Activated CD8-positive, alpha-beta T cell treated with anti-CD3 and anti-CD28 coated beads for 36 hours (primary cell): ENCODE measurements around the gene NPDC1. TPM values are rescaled to one million over a fixed set of nuclear protein-coding genes. Genes with fewer than 3 reads are reported as not detected.

Source experiments
- ATAC-seq: fragments of 200-7000 bp; cut with Tn5 transposase; one replicate; pipeline ENCODE4 v1.10.0; 2021; ENCODE audit warnings: mild to moderate bottlenecking, moderate library complexity
- CTCF ChIA-PET: fragments of 350-600 bp; sonication (Branson Sonifier 250); formaldehyde crosslinking; loops from one replicate; lab custom pipeline; 2021; ENCODE audit warnings: antibody characterized with exemption; lab: Charles Lee
- POLR2A ChIA-PET: fragments of 350-600 bp; sonication (Branson Sonifier 250); formaldehyde crosslinking; loops from one replicate; lab custom pipeline; 2021; ENCODE audit warnings: antibody characterized with exemption; lab: Charles Lee
- DNase-seq: peaks from one replicate; pipeline ENCODE4 v3.0.0-alpha.2; 2020
- H3K27ac Mint-ChIP-seq: one replicate; pipeline ENCODE4 v1.8.0; 2021; ENCODE audit warnings: mild to moderate bottlenecking, mixed read lengths
- H3K27me3 Mint-ChIP-seq: one replicate; pipeline ENCODE4 v1.8.0; 2021; ENCODE audit warnings: mixed read lengths
- H3K36me3 Mint-ChIP-seq: one replicate; pipeline ENCODE4 v1.8.0; 2021; ENCODE audit warnings: low read depth, mixed read lengths
- H3K4me1 Mint-ChIP-seq: one replicate; pipeline ENCODE4 v1.8.0; 2021; ENCODE audit warnings: low read depth, mixed read lengths
- H3K4me3 Mint-ChIP-seq: one replicate; pipeline ENCODE4 v1.8.0; 2021; ENCODE audit warnings: mild to moderate bottlenecking, moderate library complexity, mixed read lengths
- H3K9me3 Mint-ChIP-seq: one replicate; pipeline ENCODE4 v1.8.0; 2021; ENCODE audit warnings: mixed read lengths
- intact Hi-C: fragments of 100-400 bp; cut with micrococcal nuclease; formaldehyde crosslinking; loops from one replicate; pipeline ENCODE4 v1.10.0; 2022
- total RNA-seq, 2 experiments: library from RNA; stranded (reverse); gene quantifications; one replicate each; pipeline ENCODE4 v1.2.3, GENCODE V29; 2021
- TF ChIP-seq, protein P1 (sequence below): fragments of 200-600 bp; IDR thresholded peaks from one replicate; pipeline ENCODE4 v1.8.0; 2022; ENCODE audit warnings: antibody characterized with exemption, mild to moderate bottlenecking

NPDC1 gene
- total RNA-seq, 2 experiments from 2014 or later, result 18.2 to 21.2 TPM

DNA sequence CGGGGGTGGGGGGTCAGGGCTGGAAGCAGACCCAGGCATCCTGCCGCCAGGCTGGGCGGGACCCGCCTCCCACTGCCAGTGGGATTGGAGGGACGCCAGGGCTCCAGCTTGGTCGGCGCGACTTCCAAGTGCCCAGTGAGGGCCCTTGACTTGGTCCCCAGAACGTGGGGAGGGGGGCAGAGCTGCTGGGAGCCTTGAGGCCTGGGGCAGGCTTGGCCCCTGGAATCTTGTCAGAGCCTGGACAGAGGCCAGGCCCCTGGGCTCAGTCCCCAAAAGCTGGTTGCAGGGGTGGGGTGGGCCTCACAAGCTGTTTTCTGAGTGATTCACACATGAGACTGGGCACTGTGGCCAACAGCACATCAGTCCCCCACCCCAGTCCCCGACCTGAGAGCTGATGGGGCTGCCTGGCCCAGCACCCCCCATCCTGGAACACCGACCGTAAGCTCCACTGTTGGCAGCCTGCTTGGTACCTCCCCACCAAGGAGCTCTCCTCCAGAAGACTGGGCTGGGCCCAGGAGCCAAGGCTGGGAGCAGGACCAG lies 50.1 kb downstream of the NPDC1 start:
- DNase-seq, result no peak
- no peak for ATAC-seq
- ChIA-PET CTCF (interaction anchor here (1.3 to 2.5 kb wide), 3 partner anchors 33 to 48 kb away, joined by 7 to 13 read pairs (median 11); partner anchors contain the start of gene ABCA2), POLR2A (interaction anchor here (0.6 to 0.7 kb wide), 2 partner anchors 9 to 1119 kb away, joined by 3 read pairs; no protein-coding TSS in a partner anchor)
- peaks cover 6% of the 10 kb centered on the region for H3K36me3 Mint-ChIP-seq
- intact Hi-C loops, result no loop called here
- H3K27ac Mint-ChIP-seq, result peak overlapping the region; percentile 49
- no peak overlapping the region for H3K4me3 Mint-ChIP-seq
- no peaks in the 10 kb centered on the region for H3K9me3 Mint-ChIP-seq
- peaks cover 5% of the 10 kb centered on the region for H3K27me3 Mint-ChIP-seq
- TF ChIP-seq, protein P1, sequence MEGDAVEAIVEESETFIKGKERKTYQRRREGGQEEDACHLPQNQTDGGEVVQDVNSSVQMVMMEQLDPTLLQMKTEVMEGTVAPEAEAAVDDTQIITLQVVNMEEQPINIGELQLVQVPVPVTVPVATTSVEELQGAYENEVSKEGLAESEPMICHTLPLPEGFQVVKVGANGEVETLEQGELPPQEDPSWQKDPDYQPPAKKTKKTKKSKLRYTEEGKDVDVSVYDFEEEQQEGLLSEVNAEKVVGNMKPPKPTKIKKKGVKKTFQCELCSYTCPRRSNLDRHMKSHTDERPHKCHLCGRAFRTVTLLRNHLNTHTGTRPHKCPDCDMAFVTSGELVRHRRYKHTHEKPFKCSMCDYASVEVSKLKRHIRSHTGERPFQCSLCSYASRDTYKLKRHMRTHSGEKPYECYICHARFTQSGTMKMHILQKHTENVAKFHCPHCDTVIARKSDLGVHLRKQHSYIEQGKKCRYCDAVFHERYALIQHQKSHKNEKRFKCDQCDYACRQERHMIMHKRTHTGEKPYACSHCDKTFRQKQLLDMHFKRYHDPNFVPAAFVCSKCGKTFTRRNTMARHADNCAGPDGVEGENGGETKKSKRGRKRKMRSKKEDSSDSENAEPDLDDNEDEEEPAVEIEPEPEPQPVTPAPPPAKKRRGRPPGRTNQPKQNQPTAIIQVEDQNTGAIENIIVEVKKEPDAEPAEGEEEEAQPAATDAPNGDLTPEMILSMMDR, result no peak
- H3K4me1 Mint-ChIP-seq, result peaks cover 51% of the 10 kb centered on the region

DNA sequence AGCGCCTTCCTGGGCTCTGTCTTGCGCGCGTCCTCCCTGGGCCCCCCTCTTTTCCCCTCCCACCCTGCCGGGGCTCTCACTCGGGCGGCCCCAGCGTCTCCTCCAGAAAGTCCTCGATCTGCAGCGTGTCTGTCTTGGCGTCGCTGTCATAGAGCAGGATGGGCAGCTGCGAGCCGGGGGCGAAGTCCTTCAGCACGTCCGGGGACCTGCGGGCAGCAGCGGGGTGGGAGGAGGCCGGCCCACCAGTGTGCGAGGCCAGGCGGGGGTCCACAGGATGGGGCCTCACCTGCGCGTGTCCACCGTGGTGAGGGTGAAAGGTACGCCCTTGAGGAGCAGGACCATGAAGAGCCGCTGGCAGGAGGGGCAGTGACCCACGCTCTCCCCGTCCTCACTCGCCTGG lies 50.6 kb downstream of the NPDC1 start:
- intact Hi-C loops, result no loop called here
- H3K4me1 Mint-ChIP-seq, result peaks cover 46% of the 10 kb centered on the region
- H3K9me3 Mint-ChIP-seq, result no peaks in the 10 kb centered on the region
- no peak overlapping the region for H3K27ac Mint-ChIP-seq
- no peak overlapping the region for H3K4me3 Mint-ChIP-seq
- DNase-seq (no peak), ATAC-seq (no peak)
- H3K36me3 Mint-ChIP-seq, result peaks cover 6% of the 10 kb centered on the region
- H3K27me3 Mint-ChIP-seq, result peaks cover 5% of the 10 kb centered on the region
- CTCF ChIA-PET, result interaction anchor here (1.3 to 2.5 kb wide), 3 partner anchors 33 to 47 kb away, joined by 7 to 13 read pairs (median 11); partner anchors contain the start of gene ABCA2
- TF ChIP-seq, protein P1, result no peak
- POLR2A ChIA-PET, result interaction anchor here (0.6 kb wide), 1 partner anchor 1118 kb away, joined by 3 read pairs; no protein-coding TSS in a partner anchor

DNA sequence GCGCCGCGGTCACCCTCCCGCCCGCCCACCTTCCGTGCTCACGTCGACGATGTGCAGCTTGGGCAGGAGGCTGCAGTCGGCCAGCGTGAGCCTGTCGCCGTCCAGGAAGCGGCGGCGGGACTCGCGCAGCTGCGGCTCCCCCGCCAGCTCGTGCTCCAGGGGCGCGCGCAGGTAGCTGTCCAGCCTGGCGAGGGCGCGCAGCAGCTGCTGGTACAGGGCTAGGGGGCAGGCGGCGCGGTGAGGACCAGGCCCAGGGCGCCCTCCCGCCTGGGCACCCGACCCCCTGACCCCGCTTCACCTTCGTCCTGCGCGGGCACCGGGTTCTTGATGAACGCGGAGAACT lies 51.1 kb downstream of the NPDC1 start:
- POLR2A ChIA-PET, result interaction anchor here (1.3 kb wide), 1 partner anchor 10 kb away, joined by 5 read pairs; no protein-coding TSS in a partner anchor
- no peak overlapping the region for H3K4me3 Mint-ChIP-seq
- peaks cover 6% of the 10 kb centered on the region for H3K36me3 Mint-ChIP-seq
- intact Hi-C loops, result no loop called here
- TF ChIP-seq, protein P1, result no peak
- CTCF ChIA-PET, result interaction anchor here (1.3 kb wide), 1 partner anchor 51 kb away, joined by 3 read pairs; no protein-coding TSS in a partner anchor
- H3K9me3 Mint-ChIP-seq, result no peaks in the 10 kb centered on the region
- DNase-seq (no peak), ATAC-seq (no peak)
- peaks cover 42% of the 10 kb centered on the region for H3K4me1 Mint-ChIP-seq
- peaks cover 5% of the 10 kb centered on the region for H3K27me3 Mint-ChIP-seq
- no peak overlapping the region for H3K27ac Mint-ChIP-seq

DNA sequence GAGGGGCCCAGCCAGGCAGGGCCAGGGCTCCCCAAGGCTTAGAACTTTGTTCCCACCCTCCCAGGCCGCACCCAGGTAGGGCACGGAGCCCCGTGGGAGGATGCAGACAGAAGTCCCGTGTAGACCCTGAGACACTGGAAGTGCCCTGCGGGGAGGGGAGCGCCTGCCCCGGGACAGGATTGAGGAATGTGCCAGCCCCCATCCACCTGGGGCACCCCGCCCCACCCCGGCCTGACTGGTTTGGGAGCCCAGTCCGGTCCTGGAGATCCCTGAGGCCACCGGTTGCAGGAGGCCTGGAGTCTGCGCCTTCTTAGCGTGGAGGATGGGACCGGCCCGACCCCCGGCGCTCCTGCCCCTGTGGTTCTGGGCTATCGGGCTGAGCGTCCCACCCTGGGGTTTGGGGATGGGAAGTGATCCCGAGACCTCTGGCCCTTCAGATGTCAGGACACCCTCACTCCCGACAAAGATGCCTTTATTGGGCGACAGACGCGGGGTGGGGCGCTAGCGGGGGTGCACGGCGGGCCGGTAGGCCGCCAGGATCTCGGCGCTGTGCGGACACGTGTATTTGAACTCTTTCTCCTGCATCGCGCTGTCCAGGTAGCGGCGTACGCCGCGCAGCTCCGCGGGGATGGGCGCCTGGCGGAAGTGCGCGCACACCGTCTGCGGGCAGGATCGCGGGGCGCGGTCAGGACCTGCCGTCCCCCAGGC lies 51.6 kb downstream of the NPDC1 start:
- Mint-ChIP-seq H3K27ac (no peak overlapping the region), H3K4me1 (peaks cover 41% of the 10 kb centered on the region), H3K36me3 (peaks cover 6% of the 10 kb centered on the region), H3K27me3 (peaks cover 5% of the 10 kb centered on the region), H3K9me3 (no peaks in the 10 kb centered on the region), H3K4me3 (peak overlapping the region; percentile 86)
- intact Hi-C loops, result no loop called here
- DNase-seq, result no peak
- no peak for ATAC-seq
- TF ChIP-seq, protein P1, result no peak
- ChIA-PET CTCF (interaction anchor here (1.3 to 5.8 kb wide), 5 partner anchors 35 to 70 kb away, joined by 3 to 48 read pairs (median 8); partner anchors contain the start of gene ABCA2), POLR2A (interaction anchor here (0.8 to 1.4 kb wide), 4 partner anchors 9 to 111 kb away, joined by 3 to 5 read pairs (median 3); no protein-coding TSS in a partner anchor)
